HG03565 (cell line): ENCODE measurements around the gene CBR1.
"Not testable (repeated sequence)": the region's sequence is repeated elsewhere in the genome, so short reads cannot be mapped to it uniquely, and the experiment has no call there.

ENCODE experiments used
- ATAC-seq: cut with Tn5 transposase; IDR thresholded peaks from one replicate; pipeline ENCODE4 v1.9.1; 2021; ENCODE audit warnings: mild to moderate bottlenecking, moderate library complexity; ENCODE audit not compliant: unreplicated experiment

The CBR1 gene

DNA sequence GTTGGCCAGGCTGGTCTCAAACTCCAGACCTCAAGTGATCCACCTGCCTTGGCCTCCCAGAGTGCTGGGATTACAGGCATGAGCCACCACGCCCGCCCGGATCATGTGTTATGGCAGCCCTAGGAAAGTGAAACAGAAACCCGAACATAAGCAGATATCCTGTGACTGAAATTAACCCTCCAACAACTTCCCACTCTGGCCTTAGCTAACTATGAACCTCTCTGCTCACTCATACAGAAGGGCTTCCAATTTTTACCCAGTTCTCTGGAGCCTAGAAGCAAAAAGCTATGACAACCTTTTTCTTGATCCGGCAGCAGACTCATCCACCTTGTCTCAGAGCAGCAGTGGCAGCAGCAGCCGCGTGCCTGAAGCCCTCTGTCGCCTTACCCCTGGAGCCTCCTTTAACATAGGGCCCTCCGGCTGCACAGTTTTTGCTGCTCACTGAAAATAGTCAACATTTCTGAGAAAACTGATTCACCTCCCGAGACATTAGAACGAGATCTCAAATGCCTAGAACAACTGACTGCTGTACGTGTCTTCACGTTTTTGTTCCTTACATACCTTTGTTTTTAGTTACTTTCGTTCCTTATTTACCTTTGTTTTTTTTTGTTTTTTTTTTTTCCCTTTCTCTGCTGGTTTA, 9.3 kb downstream of the CBR1 start:
- ATAC-seq: no peak

- ATAC-seq: no peak
Observed at GRCh38 chr21:36079671-36080070, 9.8 kb downstream of the CBR1 start.

DNA sequence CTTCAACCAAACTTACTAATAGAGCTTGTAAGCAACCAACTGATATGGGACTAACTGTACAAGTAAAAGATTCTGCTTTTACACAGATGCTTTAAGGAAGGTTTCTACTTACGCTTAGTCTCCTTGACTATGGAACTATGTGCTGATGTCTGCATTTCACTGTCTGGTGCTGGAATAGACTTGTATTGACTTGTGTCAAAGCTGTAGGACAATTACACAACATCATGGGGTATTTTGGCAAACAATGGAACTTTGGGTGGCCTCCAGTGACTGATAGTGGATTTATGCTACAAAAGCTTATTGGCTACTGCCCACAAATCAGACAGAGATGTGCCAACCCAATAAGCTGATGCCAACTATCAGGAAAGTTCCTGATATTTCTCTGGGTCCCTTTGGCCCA, 10.6 kb downstream of the CBR1 start:
- no peak for ATAC-seq

GRCh38 chr21:36082237-36082664, 12.4 kb downstream of the CBR1 start:
- ATAC-seq: no peak

DNA sequence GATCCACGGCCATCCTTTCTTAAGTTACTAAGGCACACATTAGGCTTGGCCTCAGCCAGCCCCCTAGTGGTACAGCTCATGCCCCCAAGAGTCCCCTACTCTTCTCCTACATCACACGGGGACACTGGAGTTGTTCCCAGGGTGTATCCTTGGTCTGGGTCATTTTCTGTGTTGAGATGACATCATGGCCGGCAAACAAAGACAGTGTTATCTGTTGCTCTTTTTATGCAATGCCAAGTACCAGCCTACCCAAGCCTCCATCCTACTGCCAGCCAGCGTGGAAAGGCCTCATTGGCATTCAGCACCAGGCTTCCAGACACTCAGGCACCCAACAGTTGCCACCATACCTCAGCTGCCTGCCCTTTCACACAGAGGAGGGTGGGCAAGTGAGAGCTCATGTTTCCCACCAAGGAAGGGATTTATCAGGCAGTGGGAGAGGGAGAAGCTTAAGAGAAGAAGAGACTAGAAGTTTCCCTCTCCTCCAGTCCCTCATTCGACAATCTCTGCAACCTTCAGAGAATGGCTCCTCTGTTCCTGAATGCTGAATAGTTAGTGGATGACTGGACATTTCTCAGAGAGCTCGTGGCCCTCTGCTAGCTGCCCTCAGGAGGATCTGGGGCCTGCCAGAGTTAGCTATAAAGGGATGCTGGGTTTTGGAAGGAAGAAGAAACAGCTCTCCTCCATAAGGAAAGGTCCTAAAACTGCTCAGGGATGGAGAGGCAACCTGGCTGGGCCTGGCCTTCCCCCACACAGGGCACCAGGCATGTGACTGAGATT, 17.7 kb downstream of the CBR1 start:
- ATAC-seq: no peak

GRCh38 chr21:36089946-36090345, 20.1 kb downstream of the CBR1 start:
- ATAC-seq: no peak

- ATAC-seq: no peak
Observed at GRCh38 chr21:36092681-36093080, 22.9 kb downstream of the CBR1 start.

DNA sequence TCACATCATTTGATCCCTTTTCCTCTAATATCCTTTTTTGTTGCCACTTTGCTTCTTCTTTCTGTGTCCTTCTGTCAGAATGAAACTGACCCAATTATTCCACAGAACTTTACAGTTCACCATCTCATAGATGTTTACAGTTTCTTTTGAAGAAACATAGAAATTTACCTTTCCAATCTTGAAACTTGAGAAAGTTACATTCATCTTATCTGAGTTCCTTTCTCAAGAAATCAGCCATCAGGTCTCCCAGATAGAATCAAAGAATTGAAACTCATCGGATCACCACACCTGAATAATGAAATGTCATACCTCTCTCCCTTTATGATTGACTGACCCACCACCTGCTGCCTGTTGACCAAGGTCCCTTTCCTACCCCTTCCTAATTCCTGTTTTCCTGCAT, 23.7 kb downstream of the CBR1 start:
- ATAC-seq: no peak

- no peak for ATAC-seq
Observed at GRCh38 chr21:36096398-36097290, 26.8 kb downstream of the CBR1 start.

DNA sequence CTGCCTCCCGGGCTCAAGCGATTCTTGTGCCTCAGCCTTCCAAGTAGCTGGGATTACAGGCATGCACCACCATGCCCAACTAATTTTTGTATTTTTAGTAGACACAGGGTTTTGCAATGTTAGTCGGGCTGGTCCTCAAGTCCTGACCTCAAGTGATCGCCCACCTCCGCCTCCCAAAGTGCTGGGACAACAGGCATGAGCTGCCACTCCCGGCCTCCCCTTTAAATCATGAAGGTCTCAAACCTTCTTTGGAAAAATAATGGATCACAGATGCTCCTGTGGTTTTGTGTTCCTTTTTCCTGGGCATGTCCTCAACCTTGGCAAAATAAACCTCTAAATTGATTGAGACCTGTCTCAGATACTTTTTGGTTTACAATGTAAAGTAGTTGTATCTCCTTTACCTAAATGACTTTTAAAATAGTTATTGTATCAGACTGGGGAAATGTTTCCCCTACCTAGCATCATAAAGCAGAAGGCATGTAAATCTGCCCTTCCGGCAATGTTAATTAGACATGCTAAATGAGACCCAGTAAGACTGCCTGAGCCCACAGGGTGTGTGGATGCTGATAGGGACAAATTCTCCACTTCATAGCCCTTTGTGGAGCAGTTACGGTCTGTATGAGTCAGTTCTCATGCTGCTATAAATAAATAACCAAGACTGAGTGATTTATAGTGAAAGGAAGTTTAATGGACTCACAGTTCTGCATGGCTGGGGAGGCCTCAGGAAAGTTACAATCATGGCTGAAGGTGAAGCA, 27.8 kb downstream of the CBR1 start:
- ATAC-seq: peak; percentile 68

DNA sequence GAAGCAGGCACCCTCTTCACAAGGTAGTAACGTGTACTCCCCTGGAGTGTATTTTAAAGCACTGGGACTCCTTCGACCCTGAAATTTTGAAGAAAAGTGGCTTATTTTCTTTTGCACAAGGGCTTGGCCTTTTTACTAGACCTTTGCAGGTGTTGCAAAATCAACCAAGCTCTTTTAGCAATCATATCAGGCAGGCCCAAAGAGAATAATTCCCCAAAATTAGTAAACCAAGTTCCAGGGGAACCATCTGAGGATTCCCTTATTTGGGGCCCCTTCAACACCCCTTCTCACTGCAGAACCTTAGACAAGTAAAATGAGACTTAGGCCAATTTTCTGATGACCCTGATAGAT, 28.3 kb downstream of the CBR1 start:
- ATAC-seq: no peak

GRCh38 chr21:36099000-36099399, 29.2 kb downstream of the CBR1 start:
- ATAC-seq: no peak

DNA sequence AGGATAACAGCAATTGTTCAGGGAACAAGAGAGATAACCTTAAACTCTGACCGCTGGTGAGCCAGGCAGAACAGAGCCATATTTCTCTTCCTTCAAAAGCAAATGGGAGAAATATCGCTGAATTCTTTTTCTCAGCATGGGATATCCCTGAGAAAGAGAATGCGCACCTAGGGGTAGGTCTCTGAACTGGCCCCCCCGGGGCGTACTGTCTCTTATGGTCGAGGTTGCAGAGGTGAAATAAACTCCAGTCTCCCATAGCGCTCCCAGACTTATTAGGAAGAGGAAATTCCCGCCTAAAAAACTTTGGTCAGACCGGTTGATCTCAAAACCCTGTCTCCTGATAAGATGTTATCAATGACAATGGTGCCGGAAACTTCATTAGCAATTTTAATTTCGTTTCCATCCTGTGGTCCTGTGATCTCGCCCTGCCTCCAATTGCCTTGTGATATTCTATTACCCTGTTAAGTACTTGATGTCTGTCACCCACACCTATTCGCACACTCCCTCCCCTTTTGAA, 29.9 kb downstream of the CBR1 start:
- not testable (repeated sequence) for ATAC-seq

GRCh38 chr21:36100971-36101641, 31.3 kb downstream of the CBR1 start:
- no peak for ATAC-seq

GRCh38 chr21:36103434-36103833, 33.6 kb downstream of the CBR1 start:
- ATAC-seq: no peak

DNA sequence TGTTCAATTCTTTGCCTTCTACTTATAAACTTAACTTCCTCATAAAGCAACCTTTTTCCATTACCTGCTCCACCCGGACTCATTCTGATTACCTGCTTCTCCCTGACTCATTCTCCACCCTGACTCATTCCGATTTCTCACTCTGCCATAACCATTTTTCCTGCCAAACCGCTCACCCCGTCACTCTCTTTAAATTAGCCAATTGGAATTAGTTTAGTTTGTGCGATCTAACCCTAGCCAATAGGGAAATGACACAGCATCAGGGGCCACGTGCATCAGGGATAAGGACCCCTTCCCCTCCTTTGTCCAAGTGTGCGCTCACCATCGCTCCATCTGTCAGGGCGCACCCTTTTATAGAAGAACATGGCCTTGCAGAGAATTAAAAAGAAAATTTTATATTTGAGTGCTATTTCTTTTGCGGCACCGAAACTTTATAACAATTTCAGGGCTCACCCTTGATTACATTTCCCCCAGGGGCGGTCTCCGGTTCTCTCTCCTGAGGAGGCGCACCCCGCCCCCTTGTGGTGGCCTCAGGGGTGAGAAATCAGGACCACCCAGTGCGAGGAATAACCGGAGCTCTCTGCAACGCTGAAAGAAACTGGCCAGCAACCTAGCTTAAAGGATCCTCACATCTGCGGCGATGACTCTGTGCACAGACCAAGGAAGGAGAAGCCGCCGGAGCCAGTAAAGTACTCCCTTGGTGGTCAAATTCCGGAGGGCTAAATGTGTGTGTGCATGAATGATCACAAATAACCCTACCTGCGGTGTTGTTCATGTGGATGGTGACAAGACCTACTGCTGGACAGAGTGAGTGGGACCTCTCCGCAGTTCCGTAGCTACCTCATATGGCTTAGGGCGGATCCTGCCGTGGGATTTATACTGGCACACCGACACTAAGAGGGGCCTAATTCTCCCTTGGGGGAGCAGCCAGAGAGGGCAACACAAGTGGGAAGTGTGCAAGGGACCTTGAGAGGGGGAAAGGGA, 34.8 kb downstream of the CBR1 start:
- no peak for ATAC-seq

DNA sequence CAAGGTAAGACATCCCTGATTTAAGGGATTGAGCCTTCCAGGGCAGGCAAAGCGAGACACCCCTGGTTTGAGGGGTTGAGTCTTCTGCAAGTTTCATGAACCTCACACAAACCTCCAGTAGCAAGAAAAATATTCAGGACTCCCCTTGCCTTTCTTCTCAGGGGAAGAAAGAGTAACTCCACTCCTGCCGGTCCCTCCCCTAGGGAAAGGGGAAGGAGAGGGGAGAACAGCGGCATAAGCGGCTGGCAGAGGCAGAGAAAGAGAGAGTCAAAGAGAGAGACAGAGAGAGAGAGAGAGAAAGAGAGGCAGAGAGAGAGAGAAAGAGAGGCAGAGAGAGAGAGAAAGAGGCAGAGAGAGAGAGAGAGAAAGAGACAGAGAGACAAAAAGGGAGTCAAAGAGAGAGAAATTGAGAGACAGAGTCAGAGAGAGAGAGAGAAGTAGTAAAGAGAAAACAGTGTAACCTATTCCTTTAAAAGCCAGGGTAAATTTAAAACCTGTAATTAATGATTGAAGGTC, 35.6 kb downstream of the CBR1 start:
- ATAC-seq: no peak

- no peak for ATAC-seq
Observed at GRCh38 chr21:36109868-36110267, 40.0 kb downstream of the CBR1 start.

GRCh38 chr21:36111238-36111637, 41.4 kb downstream of the CBR1 start:
- ATAC-seq: no peak
